ENCODE data around the gene BNIP5.

BNIP5 gene

DNA sequence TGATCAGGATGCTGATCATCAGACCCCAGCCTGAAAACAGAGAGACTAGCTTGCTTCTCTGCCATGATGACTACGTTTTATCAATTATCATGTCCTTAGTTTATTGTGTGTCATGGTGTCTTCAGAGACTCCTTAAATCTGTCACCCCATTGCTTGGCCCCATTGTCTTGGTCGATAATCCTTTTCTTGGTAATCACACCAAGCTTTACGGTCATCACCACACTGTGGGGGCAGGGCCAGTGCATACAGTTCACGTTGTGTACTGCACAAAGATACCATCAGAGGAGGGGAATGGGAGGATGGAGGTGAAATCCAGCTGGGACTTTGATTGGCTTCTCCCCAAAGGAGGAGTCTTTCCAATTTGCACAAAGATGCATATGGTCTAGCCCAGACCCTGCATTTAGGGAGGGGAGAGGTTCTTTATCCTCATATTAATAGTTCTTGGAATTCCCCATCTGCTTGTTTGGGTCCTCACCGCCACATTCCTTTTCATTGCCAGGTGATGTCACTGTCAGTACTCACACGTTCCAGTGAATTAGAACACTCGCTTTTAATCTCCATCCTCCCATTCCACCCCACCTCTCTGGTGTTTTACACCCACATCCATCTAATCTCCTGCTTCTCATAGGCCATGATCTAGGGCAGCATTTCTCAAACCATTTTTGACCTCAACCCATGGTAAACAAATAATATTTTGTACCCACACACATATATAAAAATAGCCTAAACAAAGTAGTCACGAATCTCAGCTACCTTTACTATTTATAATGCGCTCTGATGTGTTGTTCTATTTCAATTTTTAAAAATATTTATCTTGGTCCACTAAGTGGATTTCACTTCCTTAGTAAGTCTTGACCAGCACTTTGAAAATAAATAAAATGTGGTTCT lies 45.1 kb upstream of the BNIP5 start:
- no peaks in the 10 kb centered on the region for H4K20me1 ChIP-seq (ENCODE audit: insufficient read depth, low read length)
- no peaks in the 10 kb centered on the region for H3K79me2 ChIP-seq (ENCODE audit: low read length)
- no peak overlapping the region for H3K4me3 ChIP-seq (ENCODE audit: low read length)
- H3K4me1 ChIP-seq (ENCODE audit: low read length), result peaks cover 21% of the 10 kb centered on the region
- H3K9me3 ChIP-seq (ENCODE audit: insufficient read depth, low read length), result no peaks in the 10 kb centered on the region
- H3K27ac ChIP-seq (ENCODE audit: low read length), result no peak overlapping the region
- no peak overlapping the region for H2AFZ ChIP-seq (ENCODE audit: low read depth, low read length)
- H3K36me3 ChIP-seq (replicated peaks; ENCODE audit: low read depth, low read length), result no peaks in the 10 kb centered on the region
- no peak overlapping the region for H3K9ac ChIP-seq (ENCODE audit: low read length)
- no peak overlapping the region for H3K4me2 ChIP-seq (ENCODE audit: low read length)
- H3K27me3 ChIP-seq (ENCODE audit: low read depth, low read length), result peaks cover 14% of the 10 kb centered on the region
- TF ChIP-seq EZH2phosphoT487 (IDR thresholded peaks at IDR 0.05; ENCODE audit: low read depth), result no peak
- TF ChIP-seq, protein P1, sequence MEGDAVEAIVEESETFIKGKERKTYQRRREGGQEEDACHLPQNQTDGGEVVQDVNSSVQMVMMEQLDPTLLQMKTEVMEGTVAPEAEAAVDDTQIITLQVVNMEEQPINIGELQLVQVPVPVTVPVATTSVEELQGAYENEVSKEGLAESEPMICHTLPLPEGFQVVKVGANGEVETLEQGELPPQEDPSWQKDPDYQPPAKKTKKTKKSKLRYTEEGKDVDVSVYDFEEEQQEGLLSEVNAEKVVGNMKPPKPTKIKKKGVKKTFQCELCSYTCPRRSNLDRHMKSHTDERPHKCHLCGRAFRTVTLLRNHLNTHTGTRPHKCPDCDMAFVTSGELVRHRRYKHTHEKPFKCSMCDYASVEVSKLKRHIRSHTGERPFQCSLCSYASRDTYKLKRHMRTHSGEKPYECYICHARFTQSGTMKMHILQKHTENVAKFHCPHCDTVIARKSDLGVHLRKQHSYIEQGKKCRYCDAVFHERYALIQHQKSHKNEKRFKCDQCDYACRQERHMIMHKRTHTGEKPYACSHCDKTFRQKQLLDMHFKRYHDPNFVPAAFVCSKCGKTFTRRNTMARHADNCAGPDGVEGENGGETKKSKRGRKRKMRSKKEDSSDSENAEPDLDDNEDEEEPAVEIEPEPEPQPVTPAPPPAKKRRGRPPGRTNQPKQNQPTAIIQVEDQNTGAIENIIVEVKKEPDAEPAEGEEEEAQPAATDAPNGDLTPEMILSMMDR (IDR thresholded peaks at IDR 0.05; ENCODE audit: low read depth, low read length), result no peak

DNA sequence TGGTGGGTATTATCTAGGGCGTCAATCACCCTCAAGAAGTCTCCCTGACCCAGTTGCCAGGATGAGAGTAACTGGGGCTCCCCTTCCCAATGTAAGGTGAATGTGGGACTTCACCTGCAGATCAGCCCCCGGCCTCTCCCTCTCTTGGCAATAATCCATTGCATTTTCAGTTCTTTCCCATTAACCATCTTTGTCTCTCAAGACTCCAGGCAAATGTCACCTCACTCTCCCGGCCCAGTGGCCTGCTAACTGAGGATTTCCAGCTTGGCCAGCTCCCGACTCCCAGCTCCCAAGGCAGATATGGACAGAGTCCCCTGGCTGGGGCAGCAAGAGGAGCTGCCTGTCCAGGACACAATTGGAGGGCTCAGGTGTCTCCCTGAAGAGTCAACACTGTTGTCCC lies 43.5 kb upstream of the BNIP5 start:
- Histone ChIP-seq H3K4me3 (ENCODE audit: low read length) (no peak overlapping the region), H3K36me3 (replicated peaks; ENCODE audit: low read depth, low read length) (no peaks in the 10 kb centered on the region), H3K4me1 (ENCODE audit: low read length) (peaks cover 15% of the 10 kb centered on the region), H2AFZ (ENCODE audit: low read depth, low read length) (no peak overlapping the region), H3K27me3 (ENCODE audit: low read depth, low read length) (peaks cover 4% of the 10 kb centered on the region), H3K27ac (ENCODE audit: low read length) (no peak overlapping the region), H3K4me2 (ENCODE audit: low read length) (no peak overlapping the region), H3K79me2 (ENCODE audit: low read length) (no peaks in the 10 kb centered on the region), H3K9me3 (ENCODE audit: insufficient read depth, low read length) (no peaks in the 10 kb centered on the region), H4K20me1 (ENCODE audit: insufficient read depth, low read length) (no peaks in the 10 kb centered on the region), H3K9ac (ENCODE audit: low read length) (no peak overlapping the region)
- TF ChIP-seq, protein P1 (IDR thresholded peaks at IDR 0.05; ENCODE audit: low read depth, low read length), result no peak
- TF ChIP-seq EZH2phosphoT487 (IDR thresholded peaks at IDR 0.05; ENCODE audit: low read depth), result no peak

DNA sequence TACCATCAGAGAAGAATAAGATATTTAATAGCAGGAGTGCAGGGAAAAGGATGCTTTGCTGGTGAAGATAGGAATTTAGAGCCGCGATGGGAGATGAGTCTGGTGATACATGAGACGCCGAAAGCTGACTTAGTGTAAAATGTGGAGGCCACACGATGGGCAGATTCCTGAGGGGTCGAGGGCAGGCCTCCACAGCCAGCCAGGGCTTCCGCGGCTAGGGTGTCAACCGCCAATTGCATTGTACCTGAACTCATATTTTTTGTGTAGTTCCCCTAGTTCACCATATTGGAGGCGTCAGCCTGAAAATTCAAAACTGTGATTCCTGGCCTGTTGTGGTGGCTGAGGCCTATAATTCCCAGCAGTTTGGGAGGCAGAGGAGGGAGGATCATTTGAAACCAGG lies 42.2 kb upstream of the BNIP5 start:
- H3K36me3 ChIP-seq (replicated peaks; ENCODE audit: low read depth, low read length), result no peaks in the 10 kb centered on the region
- no peak overlapping the region for H3K4me2 ChIP-seq (ENCODE audit: low read length)
- no peak overlapping the region for H2AFZ ChIP-seq (ENCODE audit: low read depth, low read length)
- H3K27ac ChIP-seq (ENCODE audit: low read length), result no peak overlapping the region
- TF ChIP-seq, protein P1 (IDR thresholded peaks at IDR 0.05; ENCODE audit: low read depth, low read length), result no peak
- no peak for TF ChIP-seq EZH2phosphoT487 (IDR thresholded peaks at IDR 0.05; ENCODE audit: low read depth)
- H3K4me1 ChIP-seq (ENCODE audit: low read length), result peaks cover 15% of the 10 kb centered on the region
- no peak overlapping the region for H3K4me3 ChIP-seq (ENCODE audit: low read length)
- no peaks in the 10 kb centered on the region for H3K9me3 ChIP-seq (ENCODE audit: insufficient read depth, low read length)
- no peak overlapping the region for H3K9ac ChIP-seq (ENCODE audit: low read length)
- H3K79me2 ChIP-seq (ENCODE audit: low read length), result no peaks in the 10 kb centered on the region
- H4K20me1 ChIP-seq (ENCODE audit: insufficient read depth, low read length), result no peaks in the 10 kb centered on the region
- H3K27me3 ChIP-seq (ENCODE audit: low read depth, low read length), result peaks cover 10% of the 10 kb centered on the region

DNA sequence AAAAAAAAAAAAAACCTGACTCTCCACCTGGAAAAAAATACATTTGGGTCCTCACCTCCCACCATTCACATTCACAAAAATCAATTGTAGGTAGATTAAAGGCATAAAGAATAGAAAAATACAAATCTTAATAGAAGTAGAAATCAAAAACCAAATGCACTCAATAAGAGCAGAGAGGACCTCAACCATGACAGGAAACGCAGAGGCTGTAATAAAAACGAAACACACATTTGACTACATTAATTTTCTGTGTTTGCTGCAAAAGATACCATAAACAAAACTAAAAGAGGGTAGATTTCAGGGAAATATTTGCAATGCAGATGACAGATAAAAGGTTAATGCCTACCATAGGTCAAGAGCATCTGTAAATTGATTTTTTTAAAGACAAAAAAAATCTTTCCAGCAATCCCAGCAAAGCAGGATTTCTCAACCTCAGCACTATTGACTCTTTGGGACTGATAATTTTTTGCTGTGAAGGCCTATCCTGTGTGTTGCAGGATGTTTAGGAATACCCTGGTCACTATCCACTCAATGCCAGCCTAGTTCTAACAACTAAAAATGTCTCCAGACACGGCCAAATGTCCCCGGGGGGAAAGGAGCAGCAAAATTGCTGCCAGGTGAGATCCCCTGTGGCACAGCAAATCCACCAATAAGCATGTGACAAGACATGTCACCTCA lies 41.7 kb upstream of the BNIP5 start:
- Histone ChIP-seq H3K4me1 (ENCODE audit: low read length) (peaks cover 15% of the 10 kb centered on the region), H2AFZ (ENCODE audit: low read depth, low read length) (no peak overlapping the region), H3K9me3 (ENCODE audit: insufficient read depth, low read length) (no peaks in the 10 kb centered on the region), H3K27ac (ENCODE audit: low read length) (no peak overlapping the region), H3K36me3 (replicated peaks; ENCODE audit: low read depth, low read length) (no peaks in the 10 kb centered on the region), H3K79me2 (ENCODE audit: low read length) (no peaks in the 10 kb centered on the region), H3K4me2 (ENCODE audit: low read length) (peak overlapping the region; percentile 41), H3K4me3 (ENCODE audit: low read length) (no peak overlapping the region), H4K20me1 (ENCODE audit: insufficient read depth, low read length) (no peaks in the 10 kb centered on the region), H3K27me3 (ENCODE audit: low read depth, low read length) (peaks cover 14% of the 10 kb centered on the region), H3K9ac (ENCODE audit: low read length) (no peak overlapping the region)
- TF ChIP-seq EZH2phosphoT487 (IDR thresholded peaks at IDR 0.05; ENCODE audit: low read depth), result no peak
- TF ChIP-seq, protein P1 (IDR thresholded peaks at IDR 0.05; ENCODE audit: low read depth, low read length), result no peak
